IMR-90 (cell line): Measurements from ENCODE around the gene CNNM2. TPM values are rescaled to one million over a fixed set of nuclear protein-coding genes. Genes with fewer than 3 reads are reported as not detected.

Experiments
- ATAC-seq: fragments of 200-7000 bp; cut with Tn5 transposase; 2 replicates; pipeline ENCODE4 v1.9.1; 2020; ENCODE audit warnings: low read depth, mild to moderate bottlenecking, moderate library complexity
- BruUV-seq: library from RNA; stranded (reverse); fragments of 400-500 nt; replicated peaks from 2 replicates; lab custom pipeline; 2021; lab: Mats Ljungman, UMichigan
- CTCF ChIA-PET: fragments of 300-600 bp; formaldehyde crosslinking; extraction: SDS; loops from one replicate; lab custom pipeline; 2021; ENCODE audit warnings: antibody characterized with exemption; lab: Yijun Ruan, JAX
- POLR2A ChIA-PET: fragments of 300-600 bp; sonication (Branson Sonifier 250); formaldehyde crosslinking; loops from one replicate; lab custom pipeline; 2022; ENCODE audit warnings: antibody characterized with exemption; ENCODE audit not compliant: unreplicated experiment; lab: Charles Lee
- DNase-seq: peaks from one replicate; pipeline ENCODE4 v3.0.0; 2013
- H2AFZ ChIP-seq: replicated peaks from 2 replicates; pipeline ENCODE3; 2013; ENCODE audit warnings: low read length, mild to moderate bottlenecking; ENCODE audit not compliant: poor library complexity
- H2AK5ac ChIP-seq: 2 replicates; pipeline ENCODE4 v1.6.1; 2013; ENCODE audit warnings: low read depth, low read length, inconsistent platforms
- H2AK9ac ChIP-seq: replicated peaks from 2 replicates; pipeline ENCODE3; 2013; ENCODE audit warnings: mild to moderate bottlenecking, low read depth, low read length, moderate library complexity; ENCODE audit not compliant: poor library complexity
- H2BK120ac ChIP-seq: 2 replicates; pipeline ENCODE4 v1.6.1; 2013; ENCODE audit warnings: low read depth, low read length, inconsistent platforms
- H2BK15ac ChIP-seq: 3 replicates; pipeline ENCODE4 v1.6.1; 2013; ENCODE audit warnings: low read depth, low read length, inconsistent platforms
- H2BK20ac ChIP-seq: 2 replicates; pipeline ENCODE4 v1.6.1; 2013; ENCODE audit warnings: low read depth, mild to moderate bottlenecking, inconsistent platforms, low read length, moderate library complexity
- H2BK5ac ChIP-seq: 2 replicates; pipeline ENCODE4 v1.6.1; 2013; ENCODE audit warnings: mild to moderate bottlenecking, low read depth, low read length, inconsistent platforms; ENCODE audit not compliant: poor library complexity, severe bottlenecking
- H3K14ac ChIP-seq: replicated peaks from 2 replicates; pipeline ENCODE4 v1.6.1; 2013; ENCODE audit warnings: low read depth, low read length, inconsistent platforms
- H3K18ac ChIP-seq: 2 replicates; pipeline ENCODE4 v1.6.1; 2013; ENCODE audit warnings: low read depth, low read length, control low read depth
- H3K23ac ChIP-seq: 2 replicates; pipeline ENCODE4 v1.6.1; 2013; ENCODE audit warnings: low read depth, low read length, inconsistent platforms
- H3K27ac ChIP-seq: 2 replicates; pipeline ENCODE4 v1.5.1; 2013; ENCODE audit warnings: mild to moderate bottlenecking, control low read depth, low read length; ENCODE audit not compliant: insufficient read depth
- H3K27me3 ChIP-seq: 2 replicates; pipeline ENCODE4 v1.6.1; 2013; ENCODE audit warnings: low read length; ENCODE audit not compliant: control insufficient read depth, insufficient read depth
- H3K36me3 ChIP-seq: 2 replicates; pipeline ENCODE4 v1.6.1; 2013; ENCODE audit warnings: low read length, mixed read lengths; ENCODE audit not compliant: control insufficient read depth, insufficient read depth
- H3K4ac ChIP-seq: 2 replicates; pipeline ENCODE4 v1.6.1; 2013; ENCODE audit warnings: low read depth, low read length, inconsistent platforms
- H3K4me1 ChIP-seq: 2 replicates; pipeline ENCODE4 v1.6.1; 2013; ENCODE audit warnings: low read length, mixed read lengths; ENCODE audit not compliant: control insufficient read depth, insufficient read depth
- H3K4me2 ChIP-seq: 2 replicates; pipeline ENCODE4 v1.6.1; 2013; ENCODE audit warnings: low read depth, mild to moderate bottlenecking, control low read depth, low read length, moderate library complexity
- H3K4me3 ChIP-seq: 2 replicates; pipeline ENCODE4 v1.5.1; 2013; ENCODE audit warnings: low read depth, mild to moderate bottlenecking, control low read depth, low read length, moderate library complexity; ENCODE audit not compliant: insufficient read depth
- H3K56ac ChIP-seq: 2 replicates; pipeline ENCODE4 v1.6.1; 2013; ENCODE audit warnings: low read length, inconsistent platforms; ENCODE audit not compliant: insufficient read depth; ENCODE audit errors: extremely low read depth
- H3K79me1 ChIP-seq, 2 experiments: 2 replicates each; pipeline ENCODE4 v1.6.1; 2013; ENCODE audit warnings: low read length in 2 of 2, inconsistent platforms in 1 of 2, low read depth in 1 of 2
- H3K9ac ChIP-seq: 2 replicates; pipeline ENCODE4 v1.6.1; 2013; ENCODE audit warnings: low read depth, low read length, control low read depth
- H3K9me1 ChIP-seq: 2 replicates; pipeline ENCODE4 v1.6.1; 2013; ENCODE audit warnings: low read length, inconsistent platforms; ENCODE audit not compliant: insufficient read depth
- H3K9me3 ChIP-seq: 2 replicates; pipeline ENCODE4 v1.6.1; 2013; ENCODE audit warnings: low read length; ENCODE audit not compliant: control insufficient read depth, insufficient read depth
- H4K20me1 ChIP-seq: 2 replicates; pipeline ENCODE4 v1.6.1; 2013; ENCODE audit warnings: low read length, inconsistent platforms; ENCODE audit not compliant: insufficient read depth
- H4K5ac ChIP-seq: 2 replicates; pipeline ENCODE4 v1.6.1; 2013; ENCODE audit warnings: mild to moderate bottlenecking, low read depth, low read length, control low read depth
- H4K8ac ChIP-seq, 2 experiments: 2 replicates each; pipeline ENCODE4 v1.6.1; 2013; ENCODE audit warnings: low read depth in 2 of 2, low read length in 2 of 2, control low read depth in 1 of 2, inconsistent platforms in 1 of 2
- H4K91ac ChIP-seq: 2 replicates; pipeline ENCODE4 v1.6.1; 2013; ENCODE audit warnings: low read depth, low read length, inconsistent platforms; ENCODE audit not compliant: insufficient read depth
- MAFK ChIP-seq: IDR thresholded peaks from 2 replicates; pipeline ENCODE4 v1.6.1; 2012; ENCODE audit warnings: low read depth, low read length, improper control_type of control experiment
- MAZ ChIP-seq: IDR thresholded peaks from 2 replicates; pipeline ENCODE4 v1.6.1; 2012; ENCODE audit warnings: low read depth, mild to moderate bottlenecking, low read length, improper control_type of control experiment, moderate library complexity, borderline replicate concordance
- POLR2A ChIP-seq: IDR thresholded peaks from 2 replicates; pipeline ENCODE4 v1.6.1; 2012; ENCODE audit warnings: mild to moderate bottlenecking, low read depth, low read length
- WGBS, 2 experiments: methylation state at CpG; one replicate each; pipeline versions ENCODE4 v1.1.5 to v1.1.7; 2013; ENCODE audit warnings: missing lambda C conversion rate in 2 of 2; ENCODE audit not compliant: insufficient read length in 1 of 2; ENCODE audit errors: extremely low coverage in 2 of 2; 5-methylcytosine and 5-hydroxymethylcytosine counted together
- dilution Hi-C: fragments of 300-500 bp; cut with HindIII; formaldehyde crosslinking; loops from one replicate; pipeline ENCODE4 v1.14.3; 2018; ENCODE audit warnings: low sequenced_read_pairs; ENCODE audit not compliant: unreplicated experiment
- in situ Hi-C: fragments of 300-500 bp; cut with MboI; formaldehyde crosslinking; loops from 3 replicates; pipeline ENCODE4 v1.14.3; 2019; ENCODE audit warnings: low sequenced_read_pairs, inconsistent platforms, mixed read lengths
- intact Hi-C: fragments of 100-400 bp; cut with micrococcal nuclease; formaldehyde crosslinking; loops from 2 replicates; pipeline ENCODE4 v1.10.0; 2022
- polyA plus RNA-seq, 3 experiments: library from polyadenylated mRNA; depleted of rRNA; stranded (reverse); fragments of >200 nt; gene quantifications; 2 replicates each; pipeline ENCODE4 v1.2.3, GENCODE V29; 2012; ENCODE audit warnings: low replicate concordance in 1 of 3
- total RNA-seq: library from RNA; depleted of rRNA; stranded (reverse); fragments of >200 nt; gene quantifications from 2 replicates; pipeline ENCODE4 v1.2.3, GENCODE V29; 2012
- TF ChIP-seq, protein P1 (sequence below): fragments of 150-350 bp; IDR thresholded peaks from 2 replicates; pipeline ENCODE4 v1.6.1; 2016; ENCODE audit warnings: low read depth, mild to moderate bottlenecking, low read length, moderate library complexity, borderline replicate concordance

CNNM2 gene
- total and polyA plus RNA-seq, 2 of the 4 experiments (the other 2 are of a cell fraction): 4.7 to 5.6 TPM

GRCh38 chr10:102870221-102870620 is 47.9 kb upstream of the CNNM2 start:
- no TSS peak for BruUV-seq
- Histone ChIP-seq H3K27me3 (no peaks in the 10 kb centered on the region), H2AFZ (peak overlapping the region; percentile 93), H3K4me2 (peak overlapping the region; percentile 80), H2AK5ac (no peak overlapping the region), H4K5ac (no peak overlapping the region), H3K14ac (no peak overlapping the region), H3K18ac (no peak overlapping the region), H3K4me3 (no peak overlapping the region), H2BK120ac (no peak overlapping the region), H4K91ac (no peak overlapping the region), H2BK15ac (no peak overlapping the region), H3K23ac (no peak overlapping the region), H2BK20ac (no peak overlapping the region), H3K9me3 (no peaks in the 10 kb centered on the region), H2BK5ac (no peak overlapping the region), H3K56ac (no peak overlapping the region), H4K20me1 (no peaks in the 10 kb centered on the region), H3K4ac (peak overlapping the region; percentile 49; the same call in 1 of the 2 replicates), H3K9ac (no peak overlapping the region), H3K79me1 (peaks cover 0 to 8% of the 10 kb centered on the region in 2 experiments; a peak in 1 of 4 replicates), H4K8ac (peak overlapping the region; percentile 81 to 94; a peak in 3 of 4 replicates), H3K4me1 (peaks cover 5% of the 10 kb centered on the region), H3K36me3 (no peaks in the 10 kb centered on the region), H3K9me1 (0 out of 2 replicates have a peak, but pooled peaks cover 8% of the 10 kb centered on the region), H2AK9ac (peak overlapping the region; percentile 79), H3K27ac (no peak overlapping the region)
- TF ChIP-seq MAZ (no peak), POLR2A (no peak), MAFK (no peak)
- TF ChIP-seq, protein P1, sequence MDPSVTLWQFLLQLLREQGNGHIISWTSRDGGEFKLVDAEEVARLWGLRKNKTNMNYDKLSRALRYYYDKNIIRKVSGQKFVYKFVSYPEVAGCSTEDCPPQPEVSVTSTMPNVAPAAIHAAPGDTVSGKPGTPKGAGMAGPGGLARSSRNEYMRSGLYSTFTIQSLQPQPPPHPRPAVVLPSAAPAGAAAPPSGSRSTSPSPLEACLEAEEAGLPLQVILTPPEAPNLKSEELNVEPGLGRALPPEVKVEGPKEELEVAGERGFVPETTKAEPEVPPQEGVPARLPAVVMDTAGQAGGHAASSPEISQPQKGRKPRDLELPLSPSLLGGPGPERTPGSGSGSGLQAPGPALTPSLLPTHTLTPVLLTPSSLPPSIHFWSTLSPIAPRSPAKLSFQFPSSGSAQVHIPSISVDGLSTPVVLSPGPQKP: no peak
- ATAC-seq: no peak
- in situ Hi-C loops (no loop called here), dilution Hi-C loops (no loop called here), intact Hi-C loops (no loop called here)
- ChIA-PET POLR2A (no interaction called here), CTCF (no interaction called here)
- DNase-seq: no peak
- 98% methylated on average over 6 of the region's 10 CpGs; no CpG with 5 or more reads in 1 of the 2 experiments for WGBS, 2 experiments
